OCI-LY7 (cell line): ENCODE results near the gene TGFB1I1. TPM values are rescaled to one million over a fixed set of nuclear protein-coding genes. Genes with fewer than 3 reads are reported as not detected.

Experiments used
- BruUV-seq: library from RNA; stranded (reverse); fragments of 400-500 nt; replicated peaks from 2 replicates; lab custom pipeline; 2021; lab: Mats Ljungman, UMichigan
- CTCF ChIA-PET: fragments of 300-600 bp; sonication (Branson Sonifier 250); formaldehyde crosslinking; loops from one replicate; lab custom pipeline; 2022; ENCODE audit warnings: antibody characterized with exemption; ENCODE audit not compliant: unreplicated experiment; lab: Charles Lee
- POLR2A ChIA-PET: fragments of 300-600 bp; sonication (Branson Sonifier 250); formaldehyde crosslinking; loops from one replicate; lab custom pipeline; 2022; ENCODE audit warnings: antibody characterized with exemption; lab: Charles Lee
- DNase-seq: peaks from one replicate; pipeline ENCODE4 v3.0.0-alpha.2; 2015; ENCODE audit warnings: low spot score
- H2AFZ ChIP-seq: fragments of 200-600 bp; sonication (generic), shearing (Covaris generic); 2 replicates; pipeline ENCODE4 v1.6.1; 2014; ENCODE audit warnings: mild to moderate bottlenecking, antibody characterized with exemption, low read length, moderate library complexity
- H3K27ac ChIP-seq: fragments of 200-600 bp; sonication (generic); 2 replicates; pipeline ENCODE4 v1.5.1; 2014; ENCODE audit warnings: mixed run types, low read depth, mild to moderate bottlenecking, moderate library complexity, low read length, inconsistent platforms; ENCODE audit not compliant: poor library complexity, severe bottlenecking
- H3K36me3 ChIP-seq: fragments of 200-600 bp; sonication (generic); 2 replicates; pipeline ENCODE4 v1.6.1; 2014; ENCODE audit warnings: mild to moderate bottlenecking, antibody characterized with exemption, low read length, moderate library complexity, mixed read lengths; ENCODE audit not compliant: insufficient read depth
- H3K4me1 ChIP-seq: fragments of 200-600 bp; sonication (generic); 2 replicates; pipeline ENCODE4 v1.5.1; 2014; ENCODE audit warnings: mild to moderate bottlenecking, low read length; ENCODE audit not compliant: insufficient read depth, poor library complexity, severe bottlenecking
- H3K4me2 ChIP-seq: fragments of 200-600 bp; sonication (generic); 2 replicates; pipeline ENCODE4 v1.6.1; 2014; ENCODE audit warnings: mild to moderate bottlenecking, low read length
- H3K4me3 ChIP-seq: fragments of 200-600 bp; sonication (generic); 2 replicates; pipeline ENCODE4 v1.5.1; 2014; ENCODE audit warnings: mild to moderate bottlenecking, low read depth, low read length; ENCODE audit not compliant: poor library complexity, severe bottlenecking
- H3K79me2 ChIP-seq: fragments of 200-600 bp; sonication (generic); 2 replicates; pipeline ENCODE4 v1.6.1; 2016; ENCODE audit warnings: low read depth, mild to moderate bottlenecking, low read length, moderate library complexity, mixed read lengths; ENCODE audit not compliant: insufficient read depth
- H3K9me2 ChIP-seq: fragments of 200-600 bp; sonication (generic); 2 replicates; pipeline ENCODE4 v1.6.1; 2016; ENCODE audit warnings: mild to moderate bottlenecking, low read length, mixed read lengths; ENCODE audit not compliant: insufficient read depth
- H3K9me3 ChIP-seq: fragments of 200-600 bp; sonication (generic); 2 replicates; pipeline ENCODE4 v1.6.1; 2014; ENCODE audit warnings: mild to moderate bottlenecking, mixed run types, low read length, mixed read lengths
- H4K20me1 ChIP-seq: fragments of 200-600 bp; sonication (generic); 2 replicates; pipeline ENCODE4 v1.6.1; 2014; ENCODE audit warnings: mild to moderate bottlenecking, antibody characterized with exemption, low read length, moderate library complexity, mixed read lengths; ENCODE audit not compliant: insufficient read depth
- EZH2phosphoT487 ChIP-seq: fragments of 200-600 bp; sonication (generic); IDR thresholded peaks from 2 replicates; pipeline ENCODE4 v1.6.1; 2018; ENCODE audit warnings: low read depth, borderline replicate concordance, mild to moderate bottlenecking, mixed run types, antibody characterized with exemption, low read length, moderate library complexity, mixed read lengths
- intact Hi-C: fragments of 100-400 bp; cut with micrococcal nuclease; formaldehyde crosslinking; loops from one replicate; pipeline ENCODE4 v1.10.0; 2022; ENCODE audit not compliant: unreplicated experiment
- total RNA-seq, 2 experiments: library from RNA; depleted of rRNA in 1 of 2; stranded (reverse); fragments of >200 nt in 1 of 2; shearing (Covaris generic) in 1 of 2; gene quantifications; 2 replicates each; pipeline ENCODE4 v1.2.3, GENCODE V29; 2014 to 2022
- TF ChIP-seq, protein P1 (sequence below): fragments of 200-600 bp; sonication (generic); conservative IDR thresholded peaks from 2 replicates; pipeline ENCODE4 v1.5.1; 2014; ENCODE audit warnings: mild to moderate bottlenecking, antibody characterized with exemption, low read length, moderate library complexity, mixed read lengths

The TGFB1I1 gene
- total RNA-seq, 2 experiments from 2014 or later = 0.38 to 0.73 TPM

DNA sequence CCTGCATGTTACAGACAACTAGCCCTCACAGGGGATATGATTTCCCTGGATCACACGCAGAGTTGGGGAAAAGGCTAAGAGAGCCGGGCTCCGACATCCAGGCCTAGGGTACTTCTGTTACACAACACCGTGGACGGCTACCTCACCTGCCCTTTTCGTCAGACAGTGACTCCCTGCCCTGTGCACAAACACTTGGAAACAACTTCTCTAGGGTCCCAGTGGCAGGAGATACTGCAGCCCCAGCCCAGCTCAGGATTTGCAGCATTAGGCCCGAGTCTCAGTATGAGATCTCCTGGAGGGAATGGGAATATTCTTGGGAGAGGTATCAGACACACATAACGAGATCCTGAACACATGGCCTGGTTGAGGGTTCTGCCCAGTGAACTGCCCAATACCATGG lies 28.0 kb downstream of the TGFB1I1 start:
- no peak for DNase-seq
- H2AFZ ChIP-seq = no peak overlapping the region
- H3K4me1 ChIP-seq = no peaks in the 10 kb centered on the region
- H3K9me3 ChIP-seq = no peaks in the 10 kb centered on the region
- H3K27ac ChIP-seq = no peak overlapping the region
- no peaks in the 10 kb centered on the region for H3K79me2 ChIP-seq
- H3K4me2 ChIP-seq = no peak overlapping the region
- ChIA-PET POLR2A (no interaction called here), CTCF (no interaction called here)
- BruUV-seq = no TSS peak
- no peaks in the 10 kb centered on the region for H3K36me3 ChIP-seq
- no peaks in the 10 kb centered on the region for H3K9me2 ChIP-seq
- intact Hi-C loops = no loop called here
- H3K4me3 ChIP-seq = no peak overlapping the region
- TF ChIP-seq, protein P1, sequence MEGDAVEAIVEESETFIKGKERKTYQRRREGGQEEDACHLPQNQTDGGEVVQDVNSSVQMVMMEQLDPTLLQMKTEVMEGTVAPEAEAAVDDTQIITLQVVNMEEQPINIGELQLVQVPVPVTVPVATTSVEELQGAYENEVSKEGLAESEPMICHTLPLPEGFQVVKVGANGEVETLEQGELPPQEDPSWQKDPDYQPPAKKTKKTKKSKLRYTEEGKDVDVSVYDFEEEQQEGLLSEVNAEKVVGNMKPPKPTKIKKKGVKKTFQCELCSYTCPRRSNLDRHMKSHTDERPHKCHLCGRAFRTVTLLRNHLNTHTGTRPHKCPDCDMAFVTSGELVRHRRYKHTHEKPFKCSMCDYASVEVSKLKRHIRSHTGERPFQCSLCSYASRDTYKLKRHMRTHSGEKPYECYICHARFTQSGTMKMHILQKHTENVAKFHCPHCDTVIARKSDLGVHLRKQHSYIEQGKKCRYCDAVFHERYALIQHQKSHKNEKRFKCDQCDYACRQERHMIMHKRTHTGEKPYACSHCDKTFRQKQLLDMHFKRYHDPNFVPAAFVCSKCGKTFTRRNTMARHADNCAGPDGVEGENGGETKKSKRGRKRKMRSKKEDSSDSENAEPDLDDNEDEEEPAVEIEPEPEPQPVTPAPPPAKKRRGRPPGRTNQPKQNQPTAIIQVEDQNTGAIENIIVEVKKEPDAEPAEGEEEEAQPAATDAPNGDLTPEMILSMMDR = no peak
- no peak for TF ChIP-seq EZH2phosphoT487
- no peaks in the 10 kb centered on the region for H4K20me1 ChIP-seq

DNA sequence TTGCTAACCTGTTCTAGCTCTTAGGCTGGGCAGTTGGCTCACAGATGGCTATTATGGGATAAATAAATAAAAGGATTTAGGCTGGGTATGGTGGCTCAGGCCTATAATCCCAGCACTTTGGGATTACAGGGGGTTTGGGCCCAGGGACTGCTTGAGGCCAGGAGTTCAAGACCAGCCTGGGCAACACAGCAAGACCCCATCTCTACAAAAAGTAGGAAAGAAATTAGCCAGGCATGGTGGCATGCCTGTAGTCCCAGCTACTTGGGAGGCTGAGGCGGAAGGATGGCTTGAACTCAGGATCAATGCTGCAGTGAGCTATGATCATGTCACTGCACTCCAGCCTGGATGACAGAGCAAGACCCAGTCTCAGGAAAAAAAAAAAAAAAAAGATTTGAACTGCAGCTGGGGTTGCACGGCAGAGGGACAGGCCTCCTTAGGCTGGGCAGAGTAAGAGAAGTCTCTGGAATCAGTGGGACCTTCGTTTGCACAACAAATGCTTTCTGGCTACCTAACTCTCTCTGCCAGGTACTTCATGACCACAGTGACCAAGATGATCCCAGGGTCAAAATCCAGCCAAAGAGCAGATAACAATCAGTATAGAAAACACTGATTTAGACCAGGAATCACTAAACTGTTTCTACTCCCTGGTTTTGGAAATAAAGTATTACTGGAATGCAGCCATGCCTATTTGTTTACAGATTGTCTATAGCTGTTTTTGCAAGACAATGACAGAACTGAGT lies 29.4 kb downstream of the TGFB1I1 start:
- H2AFZ ChIP-seq = no peak overlapping the region
- DNase-seq = no peak
- no TSS peak for BruUV-seq
- no peaks in the 10 kb centered on the region for H3K9me2 ChIP-seq
- no peaks in the 10 kb centered on the region for H4K20me1 ChIP-seq
- intact Hi-C loops = no loop called here
- TF ChIP-seq, protein P1 = no peak
- no peak for TF ChIP-seq EZH2phosphoT487
- H3K9me3 ChIP-seq = no peaks in the 10 kb centered on the region
- CTCF ChIA-PET = interaction anchor here (0.6 kb wide), 1 partner anchor 563 kb away, joined by 3 read pairs; no protein-coding TSS in a partner anchor
- no peaks in the 10 kb centered on the region for H3K36me3 ChIP-seq
- H3K27ac ChIP-seq = no peak overlapping the region
- no peak overlapping the region for H3K4me2 ChIP-seq
- no peaks in the 10 kb centered on the region for H3K79me2 ChIP-seq
- H3K4me1 ChIP-seq = peaks cover 10% of the 10 kb centered on the region
- POLR2A ChIA-PET = interaction anchor here (0.5 to 0.7 kb wide), 2 partner anchors 10 to 360 kb away, joined by 3 to 5 read pairs; no protein-coding TSS in a partner anchor
- H3K4me3 ChIP-seq = no peak overlapping the region

DNA sequence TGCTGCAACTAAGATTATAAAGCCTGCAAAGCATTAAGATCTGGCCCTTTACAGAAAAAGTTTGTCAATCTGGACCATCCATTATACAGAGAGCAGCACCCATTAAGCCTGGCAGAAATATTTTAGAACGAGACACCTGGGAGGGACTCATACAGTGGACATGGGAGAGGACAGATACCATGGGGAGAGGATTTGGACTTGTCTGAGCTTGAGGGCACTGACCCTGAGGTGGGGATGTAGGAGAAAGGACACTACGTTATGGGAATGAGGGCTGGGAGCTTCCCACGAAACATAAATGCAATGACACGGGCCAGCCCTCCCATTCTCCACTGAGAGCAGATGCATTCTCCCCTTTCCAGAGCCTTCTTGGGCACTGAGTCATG lies 30.0 kb downstream of the TGFB1I1 start:
- Histone ChIP-seq H3K4me3 (no peak overlapping the region), H3K4me1 (peaks cover 10% of the 10 kb centered on the region), H3K9me2 (no peaks in the 10 kb centered on the region), H3K4me2 (no peak overlapping the region), H3K9me3 (no peaks in the 10 kb centered on the region), H3K79me2 (no peaks in the 10 kb centered on the region), H2AFZ (no peak overlapping the region), H4K20me1 (no peaks in the 10 kb centered on the region), H3K27ac (no peak overlapping the region), H3K36me3 (no peaks in the 10 kb centered on the region)
- intact Hi-C loops = no loop called here
- TF ChIP-seq, protein P1 = no peak
- no peak for TF ChIP-seq EZH2phosphoT487
- no TSS peak for BruUV-seq
- no peak for DNase-seq
- POLR2A ChIA-PET = interaction anchor here (0.5 kb wide), 1 partner anchor 359 kb away, joined by 3 read pairs; no protein-coding TSS in a partner anchor
- CTCF ChIA-PET = no interaction called here
